Stimulated activated CD8-positive, alpha-beta memory T cell treated with anti-CD3 and anti-CD28 coated beads, Interleukin-15, amount 100 ng/mL, for 4 hours (primary cell): ENCODE measurements around the gene MATR3.

Source experiments
- DNase-seq, 2 donors: peaks; one replicate each; pipeline ENCODE4 v3.0.0-alpha.2; 2020; ENCODE audit warnings: low read depth in 2 of 2

The MATR3 gene

GRCh38 chr5:139272471-139273321 is 20.8 kb upstream of the MATR3 start:
- no peak for DNase-seq

DNA sequence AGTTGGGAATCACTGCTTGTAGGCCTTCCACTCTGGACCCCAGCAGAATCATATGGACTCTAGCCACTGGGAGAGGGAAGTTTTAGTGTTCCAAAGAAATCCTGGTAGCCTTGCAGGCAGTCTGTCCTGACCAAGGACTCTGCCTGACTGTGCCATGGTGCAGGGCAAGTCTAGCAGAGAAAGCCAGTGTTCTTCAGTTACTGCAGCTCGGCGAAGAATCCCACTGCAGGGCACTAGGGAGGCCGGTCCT is 20.3 kb upstream of the MATR3 start:
- DNase-seq = no peak

GRCh38 chr5:139273572-139274289 is 19.8 kb upstream of the MATR3 start:
- DNase-seq = peak; percentile 72 to 73

DNA sequence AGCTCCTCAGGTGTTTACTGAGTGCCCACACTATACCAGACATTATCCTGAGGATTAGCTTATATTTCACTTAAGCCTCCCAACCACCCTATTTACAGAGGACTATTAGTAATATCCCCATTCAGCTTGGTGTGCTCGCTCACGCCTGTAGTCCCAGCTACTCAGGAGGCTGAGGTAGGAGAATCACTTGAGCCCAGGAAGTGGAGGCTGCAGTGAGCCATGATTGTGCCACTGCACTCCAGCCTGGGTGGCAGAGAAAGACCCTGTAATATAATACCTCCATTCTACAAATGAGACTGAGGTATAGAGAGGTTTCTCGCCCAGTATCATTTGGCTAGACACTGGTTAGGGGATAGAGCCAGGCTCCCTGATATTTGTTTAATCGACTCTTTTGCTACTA is 18.0 kb upstream of the MATR3 start:
- no peak for DNase-seq

GRCh38 chr5:139275956-139276355 is 17.6 kb upstream of the MATR3 start:
- DNase-seq = no peak

DNA sequence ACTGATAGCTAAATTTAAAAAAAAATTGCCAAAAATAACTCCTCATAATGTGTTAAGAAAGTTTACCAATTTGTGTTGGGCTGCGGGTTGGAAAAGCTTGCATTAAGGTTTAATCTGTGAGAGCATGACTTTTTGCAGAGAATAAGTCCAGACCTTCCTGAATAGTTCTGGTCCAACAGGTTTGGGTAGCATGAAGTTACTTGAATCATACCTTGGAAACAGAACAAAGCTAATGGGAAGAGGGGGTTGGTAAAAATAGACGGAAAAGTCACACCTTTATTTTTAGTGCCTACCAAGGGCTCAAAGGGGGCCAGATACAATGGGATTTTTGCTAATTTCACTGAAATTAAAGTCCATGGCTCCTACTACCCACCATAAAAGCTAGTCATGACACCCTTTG is 17.1 kb upstream of the MATR3 start:
- DNase-seq = no peak

DNA sequence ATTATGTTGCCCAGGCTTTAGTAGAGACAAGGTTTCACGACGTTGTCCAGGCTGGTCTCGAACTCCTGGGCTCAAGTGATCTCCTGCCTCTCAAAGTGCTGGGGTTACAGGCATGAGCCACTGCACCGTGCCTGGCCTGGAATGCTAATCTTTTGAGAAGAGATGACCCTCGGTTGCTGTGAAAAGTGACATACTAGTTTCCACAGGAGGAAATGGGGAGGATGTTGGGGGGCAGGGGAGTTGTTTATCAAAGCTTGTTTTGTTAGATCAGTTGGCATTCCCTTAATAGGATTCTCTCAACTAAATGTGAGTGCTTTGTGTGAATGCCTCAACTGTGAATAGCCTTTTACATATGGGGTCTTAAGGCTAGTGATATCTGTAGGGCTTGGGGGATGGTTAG is 16.4 kb upstream of the MATR3 start:
- no peak for DNase-seq

- DNase-seq = no peak
Observed at GRCh38 chr5:139278540-139279274, 14.8 kb upstream of the MATR3 start.

DNA sequence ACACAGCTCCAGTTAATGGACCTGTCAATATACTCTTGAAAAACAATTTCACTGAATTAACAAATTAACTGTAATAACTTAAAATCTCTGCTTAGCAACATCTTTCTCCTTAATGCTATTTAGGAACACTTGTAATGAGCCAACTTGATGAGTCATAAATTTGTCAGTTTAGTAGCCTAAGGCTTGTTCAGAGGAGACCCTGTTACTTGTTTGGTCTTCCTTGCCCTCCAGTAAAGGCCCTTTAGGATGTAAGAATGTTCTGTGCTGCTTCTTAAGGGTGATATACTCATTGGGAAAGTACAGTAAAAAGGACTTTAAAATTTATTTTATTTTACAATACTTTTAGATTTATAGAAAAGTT is 11.4 kb upstream of the MATR3 start:
- no peak for DNase-seq

DNA sequence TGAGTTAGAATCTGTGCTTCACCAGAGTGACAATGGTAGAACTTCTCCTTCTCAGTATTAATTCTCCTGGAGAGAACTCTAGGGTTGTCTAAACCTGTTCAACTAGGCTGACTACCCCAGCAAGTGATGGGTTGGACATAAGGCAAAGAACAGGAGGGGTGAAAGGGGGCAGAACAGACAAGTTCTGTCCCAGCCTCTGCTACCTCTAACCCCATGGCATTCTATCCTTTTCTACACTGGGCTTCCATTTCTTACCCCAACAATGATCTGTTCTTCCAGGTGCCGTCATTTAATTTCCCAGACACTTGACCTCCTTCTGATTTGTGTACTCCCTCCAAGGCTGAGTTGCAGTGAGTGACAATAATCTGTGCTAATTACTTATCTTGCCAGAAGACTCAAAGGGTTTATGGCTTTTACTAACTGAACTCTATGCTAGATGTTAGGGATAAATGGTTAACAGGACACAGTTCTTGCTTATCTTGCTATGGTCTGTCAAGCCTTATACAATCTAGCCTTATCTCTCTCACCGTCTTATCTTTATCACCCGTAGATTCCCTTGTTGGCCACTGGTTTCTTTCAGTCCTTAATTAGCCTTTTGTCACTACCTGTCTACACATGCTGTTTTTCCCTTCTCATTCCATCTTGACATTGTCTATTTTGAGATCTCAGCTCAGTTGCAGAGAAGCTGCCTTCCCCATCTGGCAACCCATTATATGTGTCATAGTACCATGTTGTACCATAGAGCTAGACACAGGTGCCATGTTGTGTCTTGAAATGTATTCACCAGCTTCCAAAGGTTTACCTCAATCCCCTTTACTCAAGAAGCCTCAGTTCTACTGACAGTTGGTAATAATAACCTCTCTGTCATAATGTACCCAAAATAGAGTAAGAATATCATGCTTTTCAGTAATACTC is 10.0 kb upstream of the MATR3 start:
- no peak for DNase-seq

- DNase-seq = no peak
Observed at GRCh38 chr5:139284295-139284694, 9.2 kb upstream of the MATR3 start.

- no peak for DNase-seq
Observed at GRCh38 chr5:139285651-139286392, 7.7 kb upstream of the MATR3 start.

DNA sequence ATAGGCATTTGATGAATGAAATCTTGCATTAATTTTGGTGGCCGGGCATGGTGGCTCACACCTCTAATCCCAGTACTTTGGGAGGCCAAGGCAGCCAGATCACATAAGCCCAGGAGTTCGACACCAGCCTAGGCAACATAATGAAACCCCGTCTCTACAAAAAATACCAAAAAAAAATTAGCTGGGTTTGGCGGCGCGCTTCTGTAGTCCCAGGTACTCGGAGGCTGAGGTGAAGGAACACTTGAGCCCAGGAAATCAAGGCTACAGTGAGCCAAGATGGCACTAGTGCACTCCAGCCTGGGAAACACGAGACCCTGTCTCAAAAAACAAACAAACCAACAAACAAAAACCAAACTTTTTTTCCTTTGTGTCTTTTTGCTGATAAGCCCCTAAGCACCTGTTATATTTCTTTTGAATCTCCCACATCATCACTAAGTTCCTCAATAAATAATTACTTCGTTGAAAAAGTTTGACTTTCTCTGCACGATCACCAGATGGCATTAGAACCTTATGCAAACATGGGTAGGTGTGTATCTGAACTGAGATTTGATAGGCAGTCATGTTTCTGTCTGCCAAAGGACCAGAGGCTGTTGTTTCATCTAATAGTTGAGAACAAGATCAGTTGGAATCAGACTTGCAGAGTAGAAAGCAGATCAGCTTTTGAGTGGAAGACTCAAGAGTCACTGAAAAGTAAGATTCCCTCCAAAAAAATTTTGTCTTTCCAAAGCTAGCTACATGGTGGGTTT is 5.5 kb upstream of the MATR3 start:
- no peak for DNase-seq

DNA sequence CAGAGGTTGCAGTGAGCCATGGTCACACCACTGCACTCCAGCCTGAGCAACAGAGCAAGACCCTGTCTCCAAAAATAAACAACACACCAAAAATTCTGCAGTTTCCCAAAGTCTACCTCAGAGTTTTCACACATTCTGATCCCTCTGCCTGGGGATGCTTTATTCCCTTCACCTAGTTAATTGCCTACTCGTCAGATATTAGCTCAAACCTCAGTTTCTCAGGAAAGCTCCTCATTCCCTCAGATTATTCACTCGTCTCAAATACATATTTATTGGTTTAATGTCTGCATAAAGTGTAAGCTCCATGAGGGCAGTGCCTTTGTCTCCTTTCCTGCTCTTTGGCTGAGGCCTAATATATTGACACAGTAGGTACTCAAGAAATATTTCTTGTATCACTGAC is 2.5 kb upstream of the MATR3 start:
- no peak for DNase-seq

DNA sequence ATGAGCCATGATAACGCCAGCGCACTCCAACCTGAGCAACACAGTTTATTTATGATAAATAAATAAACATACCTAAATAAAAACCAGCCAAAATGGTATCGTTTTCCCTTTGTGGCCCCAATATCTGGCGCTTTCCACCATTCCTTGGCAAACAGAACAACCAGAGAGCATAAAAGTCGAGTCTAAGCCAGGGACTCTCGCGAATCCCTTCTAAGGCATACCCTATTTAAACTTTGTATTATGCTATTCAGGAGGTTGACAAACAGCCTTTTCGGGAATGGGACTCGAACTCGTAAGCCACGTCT is 386 bp upstream of the MATR3 start:
- DNase-seq = no peak

DNA sequence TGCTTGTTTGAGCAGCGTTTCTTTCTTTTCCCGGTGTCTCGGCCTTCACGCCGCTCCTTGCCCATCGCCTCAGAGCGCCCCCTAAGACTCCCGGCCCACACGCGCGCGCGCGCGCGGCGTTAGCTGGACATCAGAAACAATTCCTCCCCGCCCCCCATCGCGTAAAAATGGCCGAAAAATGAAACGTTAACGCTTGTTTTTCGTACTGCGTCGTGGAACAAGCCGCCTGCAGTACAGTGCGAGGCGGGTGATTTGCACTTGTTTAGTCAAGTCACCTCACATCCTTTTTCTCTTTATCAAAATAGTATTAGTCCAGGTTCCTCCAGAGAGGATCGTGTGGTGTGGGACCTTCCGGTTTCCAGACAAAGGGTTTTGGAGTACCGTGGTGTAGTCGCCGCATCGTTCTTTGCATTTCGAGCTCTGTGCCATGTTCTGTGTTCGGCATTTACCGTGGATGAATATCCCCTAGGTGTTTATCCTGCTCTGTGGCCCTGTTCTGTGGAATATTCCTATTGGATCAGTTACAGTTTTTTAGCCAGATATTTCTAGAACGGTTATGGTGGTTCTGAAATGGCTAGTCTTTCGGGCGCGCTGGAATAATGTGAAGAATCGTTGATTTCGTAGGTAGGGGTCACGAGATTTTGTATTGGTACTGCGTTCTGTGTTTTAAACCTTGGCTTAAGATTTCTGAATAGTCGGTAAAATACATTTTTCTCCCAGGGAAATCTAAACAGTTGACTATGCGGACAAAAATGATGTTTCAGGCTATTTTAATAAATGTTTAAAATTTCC is 1.0 kb downstream of the MATR3 start:
- DNase-seq = peak in 1 of 2 donors; percentile 36

- no peak for DNase-seq
Observed at GRCh38 chr5:139295346-139296057, 2.0 kb downstream of the MATR3 start.

- no peak for DNase-seq
Observed at GRCh38 chr5:139296198-139296597, 2.7 kb downstream of the MATR3 start.

DNA sequence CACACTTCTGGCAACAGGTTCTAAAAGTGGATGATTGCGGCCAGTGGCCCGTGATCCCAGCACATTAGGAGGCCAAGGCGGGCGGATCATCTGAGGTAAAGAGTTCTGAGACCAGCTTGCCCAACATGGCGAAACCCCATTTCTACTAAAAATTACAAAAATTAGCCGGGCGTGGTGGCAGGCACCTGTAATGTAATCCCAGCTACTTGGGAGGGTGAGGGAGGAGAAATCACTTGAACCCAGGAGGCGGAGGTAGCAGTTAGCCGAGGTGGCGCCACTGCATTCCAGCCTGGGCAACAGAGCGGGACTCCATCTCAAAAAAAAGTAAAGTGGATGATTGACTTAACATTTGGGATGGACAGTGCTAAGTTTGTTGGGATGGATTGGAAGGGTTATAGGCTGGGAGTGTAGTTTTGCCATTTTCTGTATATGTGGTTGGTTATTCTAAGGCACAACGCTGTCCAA is 3.4 kb downstream of the MATR3 start:
- DNase-seq = no peak
